Stomach (tissue), 4 donors: Measurements from ENCODE around the gene MAST4.

Experiments used
- POLR2A ChIP-seq, 4 donors: fragments of 450-650 bp; IDR thresholded peaks; one replicate each; pipeline ENCODE4 v1.6.1; 2016; ENCODE audit warnings: antibody characterized with exemption in 4 of 4, control low read depth in 2 of 4, mild to moderate bottlenecking in 1 of 4, moderate library complexity in 1 of 4
- POLR2AphosphoS5 ChIP-seq, 3 donors: sonication (generic); formaldehyde crosslinking; IDR thresholded peaks; one replicate each; pipeline ENCODE4 v1.6.1; 2016; ENCODE audit warnings: antibody characterized with exemption in 3 of 3
- TF ChIP-seq, protein P1 (sequence below), 7 experiments: fragments of 450-650 bp in 4 of 7; fragments of 200-600 bp in 3 of 7; sonication (generic) in 3 of 7; IDR thresholded peaks; one replicate each; pipeline ENCODE4 v1.5.1; 2016 to 2019; ENCODE audit warnings: antibody characterized with exemption in 7 of 7, control low read depth in 2 of 7, mild to moderate bottlenecking in 1 of 7

DNA sequence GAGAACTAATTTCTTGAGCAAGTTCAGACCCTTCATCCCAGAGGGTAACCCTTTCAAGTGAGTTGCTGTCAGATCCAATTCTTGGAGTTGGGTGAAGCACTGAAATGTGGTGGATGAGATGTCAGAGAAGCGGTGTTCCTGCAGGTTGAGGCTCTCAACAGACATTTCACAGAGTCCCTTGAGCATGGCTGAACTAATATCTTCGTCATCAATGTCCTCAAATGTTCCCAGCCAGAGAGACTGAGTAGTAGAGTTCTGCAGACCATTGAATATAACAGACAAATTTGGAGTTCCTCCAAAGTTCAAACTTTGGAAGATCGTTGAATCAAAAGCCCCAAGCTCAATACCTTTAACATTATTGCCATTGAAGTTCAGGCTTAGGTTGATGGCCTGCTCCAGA is 587.7 kb downstream of the MAST4 start:
- TF ChIP-seq, protein P1, sequence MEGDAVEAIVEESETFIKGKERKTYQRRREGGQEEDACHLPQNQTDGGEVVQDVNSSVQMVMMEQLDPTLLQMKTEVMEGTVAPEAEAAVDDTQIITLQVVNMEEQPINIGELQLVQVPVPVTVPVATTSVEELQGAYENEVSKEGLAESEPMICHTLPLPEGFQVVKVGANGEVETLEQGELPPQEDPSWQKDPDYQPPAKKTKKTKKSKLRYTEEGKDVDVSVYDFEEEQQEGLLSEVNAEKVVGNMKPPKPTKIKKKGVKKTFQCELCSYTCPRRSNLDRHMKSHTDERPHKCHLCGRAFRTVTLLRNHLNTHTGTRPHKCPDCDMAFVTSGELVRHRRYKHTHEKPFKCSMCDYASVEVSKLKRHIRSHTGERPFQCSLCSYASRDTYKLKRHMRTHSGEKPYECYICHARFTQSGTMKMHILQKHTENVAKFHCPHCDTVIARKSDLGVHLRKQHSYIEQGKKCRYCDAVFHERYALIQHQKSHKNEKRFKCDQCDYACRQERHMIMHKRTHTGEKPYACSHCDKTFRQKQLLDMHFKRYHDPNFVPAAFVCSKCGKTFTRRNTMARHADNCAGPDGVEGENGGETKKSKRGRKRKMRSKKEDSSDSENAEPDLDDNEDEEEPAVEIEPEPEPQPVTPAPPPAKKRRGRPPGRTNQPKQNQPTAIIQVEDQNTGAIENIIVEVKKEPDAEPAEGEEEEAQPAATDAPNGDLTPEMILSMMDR (IDR thresholded peaks at IDR 0.05): no peak
- no peak for TF ChIP-seq POLR2AphosphoS5 (IDR thresholded peaks at IDR 0.05)
- no peak for TF ChIP-seq POLR2A (IDR thresholded peaks at IDR 0.05)
